ENCODE results near the gene C9orf152. TPM values are rescaled to one million over a fixed set of nuclear protein-coding genes. Genes with fewer than 3 reads are reported as not detected.

Gene C9orf152
- total and polyA plus RNA-seq, 2 of the 13 experiments (the other 11 are each of a cell fraction or from before 2014, with no cell fraction given) = 0.24 to 0.48 TPM

DNA sequence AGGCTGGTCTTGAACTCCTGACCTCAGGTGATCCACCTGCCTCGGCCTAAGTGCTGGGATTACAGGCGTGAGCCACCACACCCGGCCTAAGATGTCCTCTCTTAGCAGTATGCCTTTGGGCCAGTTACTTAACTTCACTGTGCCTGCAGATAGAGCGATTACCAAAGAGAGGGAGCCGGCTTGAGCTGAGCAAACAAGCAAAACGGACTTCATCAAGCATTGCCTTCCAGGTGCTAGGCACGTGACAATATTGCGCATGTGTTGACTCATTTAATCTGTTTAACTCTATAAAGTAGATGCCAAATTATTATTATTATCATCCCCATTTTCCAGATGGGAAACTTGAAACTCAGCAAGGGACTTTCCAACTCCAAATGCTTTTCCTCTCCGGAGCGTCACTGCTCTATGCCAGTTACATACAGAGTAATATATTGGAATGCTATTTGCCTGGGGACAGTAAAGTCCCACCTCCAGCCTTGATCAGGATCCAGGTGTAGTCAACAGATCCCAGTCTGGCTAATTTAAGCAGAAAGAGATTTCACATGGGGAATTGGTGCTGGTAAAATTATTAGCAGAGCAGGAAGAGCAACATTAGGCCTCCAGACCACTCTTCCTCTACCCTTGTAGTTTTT, 5.6 kb upstream of the C9orf152 start (continued):
- no peak for TF ChIP-seq HMGXB4 (CRISPR knock-in tag; IDR thresholded peaks at IDR 0.05; ENCODE audit: borderline replicate concordance in 1 of 2, low read depth in 1 of 2)
- TF ChIP-seq ZNF281 (CRISPR knock-in tag; IDR thresholded peaks at IDR 0.05; ENCODE audit: borderline replicate concordance) = no peak
- no peak for TF ChIP-seq ZNF468 (CRISPR knock-in tag; IDR thresholded peaks at IDR 0.05)
- TF ChIP-seq RAD21 (CRISPR knock-in tag; IDR thresholded peaks at IDR 0.05) = no peak
- TF ChIP-seq CBX2 (IDR thresholded peaks at IDR 0.05; ENCODE audit: low read depth, low read length) = no peak
- TF ChIP-seq CBX2 (CRISPR knock-in tag; IDR thresholded peaks at IDR 0.05; ENCODE audit: low read depth) = no peak
- TF ChIP-seq ZNF142 (CRISPR knock-in tag; IDR thresholded peaks at IDR 0.05) = no peak
- TF ChIP-seq, protein P1, sequence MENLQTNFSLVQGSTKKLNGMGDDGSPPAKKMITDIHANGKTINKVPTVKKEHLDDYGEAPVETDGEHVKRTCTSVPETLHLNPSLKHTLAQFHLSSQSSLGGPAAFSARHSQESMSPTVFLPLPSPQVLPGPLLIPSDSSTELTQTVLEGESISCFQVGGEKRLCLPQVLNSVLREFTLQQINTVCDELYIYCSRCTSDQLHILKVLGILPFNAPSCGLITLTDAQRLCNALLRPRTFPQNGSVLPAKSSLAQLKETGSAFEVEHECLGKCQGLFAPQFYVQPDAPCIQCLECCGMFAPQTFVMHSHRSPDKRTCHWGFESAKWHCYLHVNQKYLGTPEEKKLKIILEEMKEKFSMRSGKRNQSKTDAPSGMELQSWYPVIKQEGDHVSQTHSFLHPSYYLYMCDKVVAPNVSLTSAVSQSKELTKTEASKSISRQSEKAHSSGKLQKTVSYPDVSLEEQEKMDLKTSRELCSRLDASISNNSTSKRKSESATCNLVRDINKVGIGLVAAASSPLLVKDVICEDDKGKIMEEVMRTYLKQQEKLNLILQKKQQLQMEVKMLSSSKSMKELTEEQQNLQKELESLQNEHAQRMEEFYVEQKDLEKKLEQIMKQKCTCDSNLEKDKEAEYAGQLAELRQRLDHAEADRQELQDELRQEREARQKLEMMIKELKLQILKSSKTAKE (CRISPR knock-in tag; IDR thresholded peaks at IDR 0.05; ENCODE audit: borderline replicate concordance) = no peak
- no peak for TF ChIP-seq ZBTB26 (CRISPR knock-in tag; IDR thresholded peaks at IDR 0.05; ENCODE audit: borderline replicate concordance)
- no peak for TF ChIP-seq KLF11 (CRISPR knock-in tag; IDR thresholded peaks at IDR 0.05)
- TF ChIP-seq MIER2 (CRISPR knock-in tag; IDR thresholded peaks at IDR 0.05) = 0 out of 2 replicates have a peak, but pooled peaks have one; percentile 10

Data from HepG2 (cell line).